ENCODE measurements around the gene HLA-DRB1.
"Not testable (repeated sequence)": the region's sequence is repeated elsewhere in the genome, so short reads cannot be mapped to it uniquely, and the experiment has no call there.

Gene HLA-DRB1

DNA sequence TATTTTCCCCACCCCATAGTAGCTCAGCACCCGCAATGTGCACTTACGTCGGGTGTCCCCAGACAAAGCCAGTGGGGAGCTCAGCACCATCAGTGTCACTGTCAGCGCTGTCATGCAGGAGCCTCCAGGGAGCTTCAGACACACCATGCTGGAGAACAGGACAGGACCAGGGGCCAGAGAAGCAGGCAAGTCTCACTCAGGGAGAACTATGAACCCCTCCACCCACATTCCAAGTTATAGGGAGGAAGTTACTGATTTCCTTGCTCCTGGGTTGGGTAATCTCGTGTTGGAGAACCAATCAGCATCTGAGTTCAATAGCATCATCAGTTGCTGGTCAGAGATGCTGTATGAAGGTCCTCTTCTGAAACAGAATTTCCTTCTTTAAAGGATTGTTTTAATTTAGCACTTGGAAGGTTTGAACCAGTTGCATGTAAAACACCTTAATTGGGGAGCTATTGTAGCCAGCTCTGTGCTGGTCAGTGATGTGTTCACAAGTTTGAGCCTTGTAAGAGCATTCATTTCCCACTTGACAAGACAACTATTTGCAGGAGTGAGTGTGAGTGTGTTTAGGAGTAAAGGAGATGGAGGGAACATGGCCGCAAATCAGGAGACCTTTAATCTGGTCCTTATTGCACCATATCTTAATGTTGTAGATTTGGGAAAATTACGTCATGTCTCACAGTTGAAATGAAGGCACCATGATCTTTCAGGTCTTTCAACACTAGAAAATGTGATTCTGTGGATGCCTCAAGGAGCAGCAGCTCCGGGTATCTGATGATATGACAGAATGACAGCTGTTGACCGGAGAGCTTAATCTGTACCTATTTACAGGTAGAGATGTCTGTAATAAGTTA lies at the start of gene HLA-DRB1:
HLA-DRB1 (minus strand) TSS at position 253 of the 854 bp plus-strand sequence; CDS start at position 147, 106 bp downstream.
- DNase-seq = no peak

DNA sequence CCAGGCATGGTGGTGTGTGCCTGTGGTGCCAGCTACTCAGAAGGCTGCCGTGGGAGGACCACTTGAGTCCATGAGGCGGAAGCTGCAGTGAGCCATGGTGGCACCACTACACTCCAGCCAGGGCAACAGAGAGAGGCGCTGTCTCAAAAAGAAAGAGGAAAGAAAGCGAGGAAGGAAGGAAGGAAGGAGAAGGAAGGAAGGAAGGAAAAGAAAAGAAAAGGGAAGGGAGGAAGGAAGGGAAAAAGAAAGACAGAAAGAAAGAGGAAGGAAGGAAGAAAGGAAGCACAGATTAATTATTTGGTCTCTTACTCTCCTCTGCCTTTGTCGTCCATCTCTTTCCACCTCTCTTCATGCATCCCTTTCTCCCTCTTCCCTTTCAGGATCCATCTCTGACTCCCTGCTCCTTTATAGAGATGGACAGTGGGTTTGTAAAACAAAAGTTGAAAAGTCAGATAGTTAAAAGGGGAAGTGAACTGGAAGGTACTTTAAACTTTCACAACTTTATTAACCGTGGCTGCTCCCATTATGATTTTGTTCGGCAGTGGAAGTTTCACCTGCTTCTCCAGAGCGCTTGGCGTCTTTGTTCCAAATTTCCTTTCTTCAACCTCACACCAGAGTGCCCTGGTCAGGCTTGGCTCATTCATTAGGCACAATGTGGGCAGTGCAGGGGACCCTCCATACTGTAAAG lies 49.0 kb upstream of the HLA-DRB1 start:
- no peak for DNase-seq

GRCh38 chr6:32637883-32638282 lies 48.2 kb upstream of the HLA-DRB1 start:
- no peak for DNase-seq

DNA sequence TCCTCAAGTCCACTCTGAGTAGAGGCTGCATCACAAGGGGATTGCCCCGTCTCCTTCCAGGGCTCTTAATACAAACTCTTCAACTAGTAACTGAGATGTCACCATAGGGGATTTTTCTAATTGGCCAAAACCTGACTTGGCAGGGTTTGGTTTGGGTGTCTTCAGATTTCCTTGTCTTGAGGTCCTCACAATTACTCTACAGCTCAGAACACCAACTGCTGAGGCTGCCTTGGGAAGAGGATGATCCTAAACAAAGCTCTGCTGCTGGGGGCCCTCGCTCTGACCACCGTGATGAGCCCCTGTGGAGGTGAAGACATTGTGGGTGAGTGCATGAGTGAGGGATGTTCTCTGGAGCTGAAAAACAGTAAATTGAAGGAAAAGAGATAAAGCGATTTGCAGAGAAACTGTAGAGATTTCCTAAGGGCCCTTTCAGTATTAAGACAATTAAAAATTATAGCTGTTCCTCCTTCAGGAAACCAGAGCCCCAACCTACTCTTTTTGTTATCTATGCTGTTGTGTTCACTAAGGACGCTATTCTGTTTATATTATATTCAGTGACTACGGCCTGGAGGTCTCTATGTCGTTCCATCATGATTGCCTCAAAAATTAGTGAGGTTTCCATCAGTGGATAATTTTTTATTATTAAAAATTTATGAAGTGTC lies 47.7 kb upstream of the HLA-DRB1 start, which contains the start of gene HLA-DQA1:
HLA-DQA1 (plus strand) TSS at position 188 of the 662 bp plus-strand sequence; CDS start at position 241, 53 bp downstream.
- no peak for DNase-seq

DNA sequence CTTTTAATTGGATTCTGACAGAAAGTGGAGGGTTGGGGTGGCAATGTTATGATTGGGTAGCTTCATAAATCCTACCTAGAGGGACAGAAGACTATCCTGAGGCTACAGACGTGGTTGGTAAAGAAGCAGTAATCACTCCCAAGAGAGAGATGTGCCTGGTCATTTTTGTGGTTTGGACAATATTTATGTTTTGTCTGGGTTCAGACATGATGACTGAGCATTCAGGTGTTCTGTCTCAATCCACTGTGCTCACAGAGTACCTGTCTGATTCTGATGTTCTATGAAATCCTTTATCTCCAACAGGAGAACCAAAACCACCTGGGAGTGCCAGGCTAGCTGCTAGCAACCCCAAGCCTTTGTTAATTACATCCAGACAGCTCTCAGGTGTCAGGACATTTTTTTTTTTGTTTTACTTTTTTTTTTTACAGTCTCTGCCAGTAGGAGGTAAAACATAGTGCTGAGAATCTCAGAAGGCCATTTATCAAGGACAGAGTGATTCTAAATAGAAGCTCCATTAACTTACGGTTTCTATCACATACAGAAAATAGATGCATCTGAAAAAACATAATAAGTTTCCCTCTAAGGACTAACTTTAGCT lies 46.0 kb upstream of the HLA-DRB1 start:
- DNase-seq = no peak

GRCh38 chr6:32629793-32630192 lies 40.1 kb upstream of the HLA-DRB1 start:
- DNase-seq = not testable (repeated sequence)

- no peak for DNase-seq
Measured at GRCh38 chr6:32627831-32628230, 38.2 kb upstream of the HLA-DRB1 start.

GRCh38 chr6:32627249-32627648 lies 37.6 kb upstream of the HLA-DRB1 start:
- DNase-seq = no peak

GRCh38 chr6:32625137-32625536 lies 35.5 kb upstream of the HLA-DRB1 start:
- DNase-seq = no peak

- no peak for DNase-seq
Measured at GRCh38 chr6:32624565-32624964, 34.9 kb upstream of the HLA-DRB1 start.

DNA sequence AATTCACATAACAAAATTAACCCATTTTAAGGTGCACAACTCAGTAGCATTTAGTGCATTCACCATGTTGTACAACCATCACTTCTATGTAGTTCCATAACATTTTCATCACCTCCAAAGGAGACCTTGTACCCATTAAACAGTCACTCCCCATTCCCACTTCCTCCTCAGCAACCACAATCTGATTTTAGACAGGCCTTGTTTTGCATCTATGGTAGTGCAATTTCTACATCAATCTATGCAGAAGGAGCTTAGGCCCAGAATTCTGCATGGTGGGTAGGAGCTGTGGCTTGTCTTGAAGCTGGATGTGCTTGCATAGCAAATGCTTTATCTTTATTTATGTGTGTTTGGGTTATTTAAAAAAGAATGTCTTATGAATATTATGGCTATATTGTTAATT lies 34.0 kb upstream of the HLA-DRB1 start:
- DNase-seq = no peak

DNA sequence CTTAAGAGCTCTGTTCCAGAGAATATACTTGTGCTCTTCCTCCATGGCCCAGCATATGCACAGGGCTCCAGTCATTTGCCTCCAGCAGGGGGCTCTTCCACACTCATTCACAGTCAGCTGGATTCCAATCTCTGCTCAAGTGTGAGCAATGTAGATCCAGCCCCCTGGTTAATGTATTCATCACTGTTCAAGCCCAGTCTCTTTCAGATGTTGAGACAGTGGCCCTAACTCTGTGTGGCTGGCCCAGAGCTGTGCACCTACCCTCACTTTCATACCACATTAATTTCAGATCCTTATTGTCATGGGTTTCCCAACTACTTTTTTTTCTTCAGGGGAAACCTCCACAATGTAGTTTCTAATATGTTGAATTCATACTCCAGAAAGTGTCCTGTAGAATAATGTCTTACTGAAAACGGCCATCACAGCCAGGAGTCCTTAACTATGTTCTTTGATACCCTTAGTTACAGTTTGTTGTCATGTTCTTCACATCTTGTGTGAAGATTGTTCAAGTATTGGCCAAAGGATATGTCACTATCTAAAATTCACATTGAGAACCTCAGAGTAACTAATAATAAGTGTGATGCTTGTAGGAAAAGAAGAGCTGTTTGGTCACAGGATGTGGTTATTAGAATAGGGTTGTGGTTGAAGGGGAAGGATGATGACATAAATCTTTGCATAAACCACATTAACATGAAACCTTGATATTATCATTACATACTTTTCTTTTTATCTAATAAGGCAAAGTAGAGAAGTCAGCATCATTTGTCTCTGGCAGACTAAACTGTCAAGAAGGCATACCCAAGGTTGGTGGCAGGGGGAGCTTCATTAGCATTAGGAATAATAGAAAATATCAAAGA lies 33.1 kb upstream of the HLA-DRB1 start:
- no peak for DNase-seq

DNA sequence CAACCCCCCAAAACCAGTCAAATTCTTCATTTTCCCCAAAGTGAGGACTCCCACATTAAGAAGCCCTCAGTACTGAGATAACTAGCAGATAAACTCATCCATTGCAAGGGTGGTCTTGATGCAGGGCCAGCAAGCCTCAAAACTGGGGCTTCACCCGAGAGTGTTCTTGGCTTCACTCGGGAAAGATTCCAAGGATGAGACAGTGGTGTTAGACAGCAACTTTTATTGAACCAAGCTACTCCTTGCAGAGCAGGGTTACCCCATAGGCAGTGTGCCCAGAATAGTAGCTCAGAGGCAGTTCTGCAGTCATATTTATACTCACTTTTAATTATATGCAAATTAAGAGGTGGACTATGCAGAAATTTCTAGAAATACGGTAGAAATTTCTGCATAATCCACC lies 31.7 kb upstream of the HLA-DRB1 start:
- DNase-seq = no peak

DNA sequence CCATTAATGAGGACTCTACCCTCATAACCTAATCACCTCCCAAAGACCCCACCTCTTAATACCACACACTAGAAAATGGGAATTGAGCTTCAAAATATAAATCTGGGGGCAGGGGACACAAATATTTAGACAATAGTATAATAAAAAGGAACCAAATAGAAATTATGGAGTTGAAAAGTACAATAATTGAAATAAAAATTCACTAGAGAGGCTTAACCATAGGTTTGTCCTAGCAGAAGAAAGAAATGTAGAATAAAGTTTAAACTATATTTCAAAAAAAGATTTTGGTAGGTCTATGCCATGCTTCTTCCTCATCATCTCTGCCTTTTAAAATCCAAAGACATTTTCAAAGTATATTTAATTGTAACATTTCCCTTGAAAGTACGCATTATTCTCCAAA lies 28.1 kb upstream of the HLA-DRB1 start:
- DNase-seq = no peak

GRCh38 chr6:32615885-32616532 lies 26.4 kb upstream of the HLA-DRB1 start:
- DNase-seq = no peak

DNA sequence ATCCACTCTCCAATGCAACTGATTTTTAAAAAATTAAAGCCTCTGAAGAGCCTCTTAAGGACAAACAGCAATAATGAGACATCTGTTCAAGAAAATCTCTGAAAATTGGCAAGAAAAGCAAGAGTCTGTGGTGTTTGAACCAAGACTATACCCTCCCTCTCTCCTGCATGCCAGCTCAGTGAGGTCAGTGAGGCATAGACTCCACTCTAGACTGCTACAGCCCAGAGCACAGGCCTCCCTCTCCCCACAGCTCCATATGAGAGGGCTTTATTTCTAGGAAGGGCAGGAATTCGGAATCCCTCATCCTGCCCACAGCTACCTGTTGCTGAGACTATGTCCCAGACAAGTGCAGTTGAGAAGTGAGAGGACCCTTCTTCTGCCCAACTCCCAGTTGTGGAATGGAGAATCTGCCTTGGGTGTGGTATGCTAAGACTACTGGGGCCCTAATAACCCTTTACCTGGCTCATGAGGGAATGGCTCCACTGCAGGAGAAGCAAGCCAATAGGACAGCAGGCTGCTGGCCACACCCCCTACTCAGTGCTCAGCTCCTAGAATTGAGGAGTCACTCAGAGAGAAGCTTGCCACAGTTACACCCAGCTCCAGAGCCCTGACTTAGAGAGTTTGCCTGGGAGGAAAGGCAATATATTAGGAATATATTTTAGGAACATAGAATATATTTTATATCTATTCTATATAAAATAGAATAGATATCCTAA lies 24.9 kb upstream of the HLA-DRB1 start:
- no peak for DNase-seq

DNA sequence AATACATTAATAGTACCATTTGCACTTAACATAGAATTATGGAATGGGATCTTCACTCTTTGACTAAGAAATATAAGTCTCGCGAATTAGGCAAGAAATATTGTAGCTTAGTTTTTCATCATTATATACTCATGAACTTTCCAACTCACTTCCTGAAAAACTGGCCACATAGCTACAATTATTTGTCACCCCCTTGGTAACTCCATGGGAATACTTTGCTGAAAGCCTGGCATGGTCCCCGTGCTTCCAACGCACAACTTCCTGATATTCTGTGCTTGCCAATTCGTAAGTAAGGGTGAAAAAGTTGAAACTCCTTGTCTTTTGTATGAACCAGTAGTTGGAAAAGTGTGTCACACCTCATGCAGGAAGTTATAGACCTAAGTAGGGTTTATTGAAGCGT lies 23.8 kb upstream of the HLA-DRB1 start:
- no peak for DNase-seq

- no peak for DNase-seq
Measured at GRCh38 chr6:32610682-32611296, 21.1 kb upstream of the HLA-DRB1 start.

DNA sequence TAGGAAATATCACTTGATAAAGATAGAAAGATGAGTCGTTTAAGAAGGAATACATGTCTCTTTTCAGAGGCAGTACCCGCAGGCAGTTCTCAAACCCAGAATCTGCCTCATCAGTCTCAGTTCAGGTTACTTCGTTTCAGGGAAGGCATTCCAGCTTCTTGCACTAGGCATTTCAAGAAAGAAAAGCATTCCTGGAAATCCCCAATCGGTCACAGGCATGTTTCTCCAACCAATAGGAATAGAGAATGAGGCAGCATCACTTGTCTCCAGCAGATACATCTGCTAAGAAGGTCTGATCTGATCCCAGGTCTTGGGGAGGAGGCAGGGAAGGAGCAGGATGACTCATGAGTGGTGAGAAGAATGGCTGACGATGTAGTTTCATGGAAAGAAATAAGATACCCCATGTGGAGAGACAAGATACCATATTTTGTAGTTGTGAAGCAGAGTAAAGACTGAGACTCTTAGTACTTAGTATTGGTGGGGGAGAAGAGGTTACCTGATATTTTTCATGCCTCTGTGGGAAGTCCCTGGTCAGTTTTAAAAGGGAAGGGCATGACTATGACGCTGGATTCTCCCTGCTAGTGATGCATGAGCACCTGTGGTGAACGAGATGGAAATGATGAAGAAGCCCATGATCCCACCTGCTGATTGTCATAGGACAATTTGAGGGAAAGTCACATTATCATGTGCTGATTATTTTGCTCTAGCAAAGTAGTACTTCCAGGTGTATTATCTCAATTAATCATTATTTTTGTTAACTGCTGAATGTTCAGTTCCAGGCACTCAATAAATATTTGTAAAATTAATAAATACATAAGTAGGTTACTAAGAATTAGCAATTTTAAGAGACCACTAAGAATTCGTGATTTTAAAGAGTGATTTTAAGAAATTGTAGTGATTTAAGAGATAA lies 20.3 kb upstream of the HLA-DRB1 start:
- no peak for DNase-seq

DNA sequence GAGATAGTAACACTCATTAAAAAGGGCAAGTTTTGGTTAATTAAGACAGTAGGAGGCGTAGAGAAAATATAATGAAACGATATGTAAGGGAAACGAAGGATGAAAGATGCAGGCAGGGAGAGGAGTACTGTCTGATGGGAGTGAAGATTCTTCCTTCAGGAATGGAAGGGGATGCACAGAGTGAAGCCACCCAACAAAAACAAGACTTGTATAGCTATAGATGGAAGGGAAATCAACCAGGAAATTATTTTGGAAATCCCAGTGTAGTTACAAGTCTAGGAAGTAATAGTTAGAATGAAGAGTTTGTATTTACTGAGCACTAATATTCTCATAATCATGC lies 19.7 kb upstream of the HLA-DRB1 start:
- DNase-seq = no peak

Measured in NCI-H748 treated with DMSO at 0.1 percent for 48 hours (cell line).